Activated T-cell treated with anti-CD3 and anti-CD28 coated beads, Interleukin-2, amount 50 U/mL, for 4 hours (primary cell): ENCODE measurements around the gene RAB40AL. TPM values are rescaled to one million over a fixed set of nuclear protein-coding genes. Genes with fewer than 3 reads are reported as not detected.
"Not testable (repeated sequence)": the region's sequence is repeated elsewhere in the genome, so short reads cannot be mapped to it uniquely, and the experiment has no call there.

Experiments used
- ATAC-seq, 2 donors: fragments of 200-7000 bp; cut with Tn5 transposase; one replicate each; pipeline ENCODE4 v1.10.0; 2021
- DNase-seq: peaks from one replicate; pipeline ENCODE4 v3.0.0-alpha.2; 2020
- H3K27me3 Mint-ChIP-seq: one replicate; pipeline ENCODE4 v1.8.0; 2021; ENCODE audit warnings: low read depth, mixed read lengths
- H3K36me3 Mint-ChIP-seq: one replicate; pipeline ENCODE4 v1.8.0; 2022; ENCODE audit warnings: mixed read lengths; ENCODE audit not compliant: insufficient read depth
- H3K4me1 Mint-ChIP-seq: one replicate; pipeline ENCODE4 v1.8.0; 2021; ENCODE audit warnings: low read depth, mixed read lengths
- H3K4me3 Mint-ChIP-seq: one replicate; pipeline ENCODE4 v1.8.0; 2021; ENCODE audit warnings: mild to moderate bottlenecking, moderate library complexity, mixed read lengths
- H3K9me3 Mint-ChIP-seq: one replicate; pipeline ENCODE4 v1.8.0; 2021; ENCODE audit warnings: mixed read lengths
- total RNA-seq, 3 donors: library from RNA; stranded (reverse); gene quantifications; one replicate each; pipeline ENCODE4 v1.2.1, GENCODE V29; 2021

Gene RAB40AL
- total RNA-seq, 3 donors from 2014 or later = 0.19 to 0.33 TPM; not detected in 1

DNA sequence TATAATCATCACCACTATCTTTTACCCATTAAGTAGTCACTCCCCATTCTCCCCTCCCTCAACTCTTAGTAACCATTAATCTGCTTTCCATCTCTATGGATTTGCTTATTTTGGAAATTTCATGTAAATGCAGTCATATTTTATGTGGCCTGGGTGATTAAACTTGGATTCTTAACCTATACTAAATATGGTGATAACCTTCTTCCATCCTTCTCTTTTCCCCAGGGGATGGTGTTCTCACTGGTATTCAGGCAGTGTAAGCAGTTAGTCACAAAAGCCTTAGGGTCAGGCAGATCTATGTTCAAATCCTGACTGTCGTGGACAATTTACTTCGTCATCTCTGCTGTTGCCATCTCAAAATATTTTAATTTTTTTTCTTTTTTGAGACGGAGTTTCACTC lies 29.6 kb downstream of the RAB40AL start:
- ATAC-seq = no peak
- no peaks in the 10 kb centered on the region for H3K36me3 Mint-ChIP-seq
- peaks cover 17% of the 10 kb centered on the region for H3K9me3 Mint-ChIP-seq
- no peak for DNase-seq
- H3K27me3 Mint-ChIP-seq = no peaks in the 10 kb centered on the region
- no peak overlapping the region for H3K4me3 Mint-ChIP-seq
- H3K4me1 Mint-ChIP-seq = no peaks in the 10 kb centered on the region

- no peak for ATAC-seq
- no peaks in the 10 kb centered on the region for H3K27me3 Mint-ChIP-seq
- no peak overlapping the region for H3K4me3 Mint-ChIP-seq
- H3K4me1 Mint-ChIP-seq = no peaks in the 10 kb centered on the region
- DNase-seq = no peak
- peaks cover 17% of the 10 kb centered on the region for H3K9me3 Mint-ChIP-seq
- no peaks in the 10 kb centered on the region for H3K36me3 Mint-ChIP-seq
Measured at GRCh38 chrX:102968216-102968615, 31.1 kb downstream of the RAB40AL start.

GRCh38 chrX:102971536-102971935 lies 34.5 kb downstream of the RAB40AL start:
- peaks cover 17% of the 10 kb centered on the region for H3K9me3 Mint-ChIP-seq
- not testable (repeated sequence) for ATAC-seq, H3K4me1 Mint-ChIP-seq, H3K27me3 Mint-ChIP-seq, H3K36me3 Mint-ChIP-seq, H3K4me3 Mint-ChIP-seq, DNase-seq

DNA sequence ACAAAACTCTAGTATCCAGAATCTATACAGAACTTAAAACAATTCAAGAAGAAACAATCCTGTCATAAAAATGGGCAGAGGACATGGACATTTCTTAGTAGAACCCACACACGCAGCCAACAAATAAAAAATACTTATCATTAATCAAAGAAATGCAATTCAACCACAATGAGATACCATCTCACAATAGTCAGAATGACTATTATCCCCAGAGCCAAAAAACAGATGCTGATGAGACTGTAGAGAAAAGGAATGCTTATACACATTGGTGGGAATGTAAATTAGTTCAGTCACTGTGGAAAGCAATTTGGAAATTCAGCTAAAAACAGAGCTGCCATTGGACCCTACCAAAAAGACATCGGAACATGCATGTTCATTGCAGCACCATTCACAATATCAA lies 37.9 kb downstream of the RAB40AL start:
- ATAC-seq (no peak), DNase-seq (no peak)
- Mint-ChIP-seq H3K9me3 (peaks cover 9% of the 10 kb centered on the region), H3K27me3 (peaks cover 4% of the 10 kb centered on the region), H3K4me1 (no peaks in the 10 kb centered on the region), H3K36me3 (no peaks in the 10 kb centered on the region), H3K4me3 (no peak overlapping the region)

- peaks cover 4% of the 10 kb centered on the region for H3K27me3 Mint-ChIP-seq
- H3K9me3 Mint-ChIP-seq = no peaks in the 10 kb centered on the region
- H3K4me1 Mint-ChIP-seq = no peaks in the 10 kb centered on the region
- H3K36me3 Mint-ChIP-seq = no peaks in the 10 kb centered on the region
- ATAC-seq (no peak), DNase-seq (no peak)
- H3K4me3 Mint-ChIP-seq = no peak overlapping the region
Measured at GRCh38 chrX:102976286-102976685, 39.2 kb downstream of the RAB40AL start.

- H3K4me1 Mint-ChIP-seq = no peaks in the 10 kb centered on the region
- H3K9me3 Mint-ChIP-seq = no peaks in the 10 kb centered on the region
- no peaks in the 10 kb centered on the region for H3K36me3 Mint-ChIP-seq
- ATAC-seq (no peak), DNase-seq (no peak)
- H3K4me3 Mint-ChIP-seq = no peak overlapping the region
- H3K27me3 Mint-ChIP-seq = peaks cover 4% of the 10 kb centered on the region
Measured at GRCh38 chrX:102976793-102977495, 39.9 kb downstream of the RAB40AL start.

- Mint-ChIP-seq H3K9me3 (no peaks in the 10 kb centered on the region), H3K4me1 (no peaks in the 10 kb centered on the region), H3K27me3 (peaks cover 1% of the 10 kb centered on the region), H3K4me3 (no peak overlapping the region), H3K36me3 (no peaks in the 10 kb centered on the region)
- ATAC-seq = no peak
- DNase-seq = no peak
Measured at GRCh38 chrX:102978594-102978993, 41.5 kb downstream of the RAB40AL start.

DNA sequence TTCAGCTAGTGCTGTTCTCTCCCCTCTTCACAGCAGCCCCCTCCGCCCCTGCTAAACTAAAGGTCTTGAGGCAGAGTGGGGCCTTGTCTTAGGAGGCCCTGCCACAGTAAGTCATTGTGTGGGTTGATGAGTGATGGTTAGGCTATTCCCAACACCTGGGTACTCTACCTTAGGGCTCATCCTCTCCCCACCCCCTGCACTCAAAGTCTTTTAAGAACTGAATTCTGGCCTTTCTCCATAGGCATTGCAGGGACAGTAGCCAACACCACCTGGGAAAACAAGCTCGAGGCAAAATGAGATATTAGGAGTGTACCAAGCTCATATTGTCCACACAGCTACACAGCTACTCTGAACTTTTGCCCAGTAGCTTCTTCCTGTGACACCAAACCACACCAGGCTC lies 42.5 kb downstream of the RAB40AL start:
- no peaks in the 10 kb centered on the region for H3K4me1 Mint-ChIP-seq
- H3K27me3 Mint-ChIP-seq = no peaks in the 10 kb centered on the region
- no peaks in the 10 kb centered on the region for H3K9me3 Mint-ChIP-seq
- ATAC-seq (no peak), DNase-seq (no peak)
- no peaks in the 10 kb centered on the region for H3K36me3 Mint-ChIP-seq
- H3K4me3 Mint-ChIP-seq = no peak overlapping the region

DNA sequence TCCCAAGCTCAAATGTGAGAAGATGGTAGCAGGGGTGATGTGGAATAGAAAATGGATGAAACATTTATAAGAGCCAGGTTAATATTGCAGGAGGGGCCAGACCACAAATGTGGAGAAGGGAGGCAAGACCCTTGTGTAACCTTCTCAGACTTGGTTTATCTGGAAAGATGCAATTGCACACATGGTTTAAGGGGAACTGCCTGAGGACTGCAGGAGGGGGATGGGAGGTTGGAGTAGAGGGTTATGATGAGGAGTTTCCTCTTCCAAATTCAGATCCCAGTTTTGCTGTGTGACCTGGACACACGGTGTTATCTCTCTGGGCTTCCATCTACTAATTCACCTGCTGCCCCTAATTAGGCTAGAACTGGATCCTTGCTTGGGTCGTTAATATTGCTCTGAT lies 46.1 kb downstream of the RAB40AL start:
- Mint-ChIP-seq H3K4me3 (no peak overlapping the region), H3K4me1 (no peaks in the 10 kb centered on the region), H3K27me3 (no peaks in the 10 kb centered on the region), H3K36me3 (no peaks in the 10 kb centered on the region), H3K9me3 (no peaks in the 10 kb centered on the region)
- DNase-seq (no peak), ATAC-seq (no peak)

GRCh38 chrX:102985192-102985591 lies 48.1 kb downstream of the RAB40AL start:
- Mint-ChIP-seq H3K4me3 (no peak overlapping the region), H3K36me3 (no peaks in the 10 kb centered on the region), H3K4me1 (no peaks in the 10 kb centered on the region), H3K27me3 (no peaks in the 10 kb centered on the region), H3K9me3 (no peaks in the 10 kb centered on the region)
- DNase-seq (no peak), ATAC-seq (no peak)

Other genes starting within 250 kb of the RAB40AL start
- gene GPRASP2, start 224.8 kb upstream of the RAB40AL start, total RNA-seq = under 1 TPM; 0.33 to 0.61 (median 0.42) TPM
- gene GPRASP3, start 216.5 kb upstream of the RAB40AL start, total RNA-seq = 1 to 10 TPM in 2 of 3 donors, under 1 TPM in 1; 0.87 to 1.8 (median 1.0) TPM
- gene BEX1, start 126.9 kb downstream of the RAB40AL start, total RNA-seq = 1 to 10 TPM in 1 of 3 donors, under 1 TPM in 2; 0.32 to 1.2 (median 0.49) TPM
- not detected for gene NXF3, start 155.9 kb downstream of the RAB40AL start, total RNA-seq